Peyer's patch (tissue), 4 donors: ENCODE data around the gene OR7G2. TPM values are rescaled to one million over a fixed set of nuclear protein-coding genes. Genes with fewer than 3 reads are reported as not detected.
A peak's percentile ranks its signal among the peaks of the same experiment; 100 is the strongest.

Experiments used
- DNase-seq, 3 donors: peaks; one replicate each; pipeline ENCODE4 v3.0.0-alpha.2; 2017 to 2019
- H3K27ac ChIP-seq, 4 donors: fragments of 200-600 bp; sonication (generic); one replicate each; pipeline ENCODE4 v1.5.1; 2016 to 2019
- H3K27me3 ChIP-seq, 2 donors: fragments of 200-600 bp; sonication (generic); one replicate each; pipeline ENCODE4 v1.5.1; 2019
- H3K36me3 ChIP-seq, 3 donors: fragments of 200-600 bp; sonication (generic); one replicate each; pipeline ENCODE4 v1.5.1; 2016 to 2019
- H3K4me1 ChIP-seq, 4 donors: fragments of 200-600 bp; sonication (generic); one replicate each; pipeline ENCODE4 v1.5.1; 2016 to 2019
- H3K4me3 ChIP-seq, 4 donors: fragments of 200-600 bp; sonication (generic); 1 replicate in 3 of 4; 2 replicates in 1 of 4; pipeline ENCODE4 v1.5.1; 2016 to 2019; ENCODE audit warnings: mild to moderate bottlenecking in 1 of 4
- H3K9me3 ChIP-seq, 4 donors: fragments of 200-600 bp; sonication (generic); one replicate each; pipeline ENCODE4 v1.5.1; 2016 to 2019; ENCODE audit warnings: mild to moderate bottlenecking in 1 of 4
- CTCF ChIP-seq, 6 experiments: fragments of 450-650 bp in 4 of 6; fragments of 200-600 bp in 2 of 6; sonication (generic) in 1 of 6; IDR thresholded peaks; one replicate each; pipeline ENCODE4 v1.5.1; 2017 to 2019; ENCODE audit warnings: antibody characterized with exemption in 6 of 6, mild to moderate bottlenecking in 3 of 6, moderate library complexity in 1 of 6
- POLR2A ChIP-seq, 2 donors: fragments of 450-650 bp; IDR thresholded peaks; one replicate each; pipeline ENCODE4 v1.5.1; 2017; ENCODE audit warnings: antibody characterized with exemption in 2 of 2, mild to moderate bottlenecking in 2 of 2, moderate library complexity in 2 of 2
- total RNA-seq, 4 donors: library from RNA; depleted of rRNA; stranded (reverse); fragments of >200 nt; gene quantifications; one replicate each; pipeline ENCODE4 v1.1.0, GENCODE V29; 2016

OR7G2 gene
- not detected for total RNA-seq

- TF ChIP-seq POLR2A (IDR thresholded peaks at IDR 0.05) (no peak), CTCF (IDR thresholded peaks at IDR 0.05) (no peak)
- Histone ChIP-seq H3K27ac (no peak within 1 kb of the TSS), H3K4me1 (no peaks in the 10 kb centered on the region), H3K36me3 (no peaks in the 10 kb centered on the region), H3K4me3 (no peak within 1 kb of the TSS), H3K27me3 (no peaks in the 10 kb centered on the region), H3K9me3 (no peaks in the 10 kb centered on the region)
- DNase-seq = no peak
Observed at GRCh38 chr19:9107375-9107774, at the start of gene OR7G2. Gene OR7G2 (minus strand): TSS chr19:9107475. CDS start chr19:9103243, 4,232 bp downstream.

GRCh38 chr19:9156304-9156703, 49.0 kb upstream of the OR7G2 start:
- peak overlapping the region in 1 of 4 donors; percentile 10 for H3K27ac ChIP-seq
- H3K27me3 ChIP-seq = no peaks in the 10 kb centered on the region
- no peaks in the 10 kb centered on the region for H3K4me1 ChIP-seq
- TF ChIP-seq POLR2A (IDR thresholded peaks at IDR 0.05) (no peak), CTCF (IDR thresholded peaks at IDR 0.05) (no peak)
- peaks cover 0 to 46% (median 6%) of the 10 kb centered on the region in 4 donors for H3K9me3 ChIP-seq
- no peak for DNase-seq
- no peak overlapping the region for H3K4me3 ChIP-seq
- H3K36me3 ChIP-seq = peaks cover 0 to 74% (median 9%) of the 10 kb centered on the region in 3 donors

- Histone ChIP-seq H3K27ac (peak overlapping the region in 1 of 4 donors; percentile 10), H3K27me3 (no peaks in the 10 kb centered on the region), H3K36me3 (peaks cover 0 to 67% (median 6%) of the 10 kb centered on the region in 3 donors), H3K4me3 (no peak overlapping the region), H3K9me3 (peaks cover 0 to 39% (median under 1%) of the 10 kb centered on the region in 4 donors), H3K4me1 (no peaks in the 10 kb centered on the region)
- TF ChIP-seq POLR2A (IDR thresholded peaks at IDR 0.05) (no peak), CTCF (IDR thresholded peaks at IDR 0.05) (no peak)
- DNase-seq = no peak
Observed at GRCh38 chr19:9155591-9155990, 48.3 kb upstream of the OR7G2 start.

GRCh38 chr19:9151367-9151766, 44.1 kb upstream of the OR7G2 start:
- TF ChIP-seq POLR2A (IDR thresholded peaks at IDR 0.05) (no peak), CTCF (IDR thresholded peaks at IDR 0.05) (no peak)
- H3K4me3 ChIP-seq = no peak overlapping the region
- peaks cover 0 to 44% (median 0%) of the 10 kb centered on the region in 3 donors for H3K36me3 ChIP-seq
- no peak overlapping the region for H3K27ac ChIP-seq
- no peak for DNase-seq
- H3K4me1 ChIP-seq = no peaks in the 10 kb centered on the region
- H3K27me3 ChIP-seq = no peaks in the 10 kb centered on the region
- peaks cover 0 to 21% (median 0%) of the 10 kb centered on the region in 4 donors for H3K9me3 ChIP-seq

- Histone ChIP-seq H3K9me3 (peaks cover 0 to 21% (median 0%) of the 10 kb centered on the region in 4 donors), H3K4me3 (no peak overlapping the region), H3K36me3 (peaks cover 0 to 38% (median 0%) of the 10 kb centered on the region in 3 donors), H3K27ac (no peak overlapping the region), H3K27me3 (no peaks in the 10 kb centered on the region), H3K4me1 (no peaks in the 10 kb centered on the region)
- TF ChIP-seq CTCF (IDR thresholded peaks at IDR 0.05) = no peak
- no peak for DNase-seq
Observed at GRCh38 chr19:9150650-9151049, 43.4 kb upstream of the OR7G2 start.

GRCh38 chr19:9149997-9150396, 42.7 kb upstream of the OR7G2 start:
- H3K36me3 ChIP-seq = peaks cover 0 to 31% (median 0%) of the 10 kb centered on the region in 3 donors
- TF ChIP-seq POLR2A (IDR thresholded peaks at IDR 0.05) (no peak), CTCF (IDR thresholded peaks at IDR 0.05) (no peak)
- no peak for DNase-seq

More at GRCh38 chr19:9149997-9150396, 42.7 kb upstream of the OR7G2 start:
- Histone ChIP-seq H3K9me3 (peaks cover 0 to 20% (median 1%) of the 10 kb centered on the region in 4 donors), H3K27ac (no peak overlapping the region), H3K27me3 (no peaks in the 10 kb centered on the region), H3K4me1 (no peaks in the 10 kb centered on the region), H3K4me3 (no peak overlapping the region)
